OCI-LY7 (cell line): ENCODE measurements around the gene ATP2A2. TPM values are rescaled to one million over a fixed set of nuclear protein-coding genes. Genes with fewer than 3 reads are reported as not detected.

Experiments used
- BruUV-seq: library from RNA; stranded (reverse); fragments of 400-500 nt; replicated peaks from 2 replicates; lab custom pipeline; 2021; lab: Mats Ljungman, UMichigan
- CTCF ChIA-PET: fragments of 300-600 bp; sonication (Branson Sonifier 250); formaldehyde crosslinking; loops from one replicate; lab custom pipeline; 2022; ENCODE audit warnings: antibody characterized with exemption; ENCODE audit not compliant: unreplicated experiment; lab: Charles Lee
- POLR2A ChIA-PET: fragments of 300-600 bp; sonication (Branson Sonifier 250); formaldehyde crosslinking; loops from one replicate; lab custom pipeline; 2022; ENCODE audit warnings: antibody characterized with exemption; lab: Charles Lee
- DNase-seq: peaks from one replicate; pipeline ENCODE4 v3.0.0-alpha.2; 2015; ENCODE audit warnings: low spot score
- H2AFZ ChIP-seq: fragments of 200-600 bp; sonication (generic), shearing (Covaris generic); 2 replicates; pipeline ENCODE4 v1.6.1; 2014; ENCODE audit warnings: mild to moderate bottlenecking, antibody characterized with exemption, low read length, moderate library complexity
- H3K27ac ChIP-seq: fragments of 200-600 bp; sonication (generic); 2 replicates; pipeline ENCODE4 v1.5.1; 2014; ENCODE audit warnings: mixed run types, low read depth, mild to moderate bottlenecking, moderate library complexity, low read length, inconsistent platforms; ENCODE audit not compliant: poor library complexity, severe bottlenecking
- H3K36me3 ChIP-seq: fragments of 200-600 bp; sonication (generic); 2 replicates; pipeline ENCODE4 v1.6.1; 2014; ENCODE audit warnings: mild to moderate bottlenecking, antibody characterized with exemption, low read length, moderate library complexity, mixed read lengths; ENCODE audit not compliant: insufficient read depth
- H3K4me1 ChIP-seq: fragments of 200-600 bp; sonication (generic); 2 replicates; pipeline ENCODE4 v1.5.1; 2014; ENCODE audit warnings: mild to moderate bottlenecking, low read length; ENCODE audit not compliant: insufficient read depth, poor library complexity, severe bottlenecking
- H3K4me2 ChIP-seq: fragments of 200-600 bp; sonication (generic); 2 replicates; pipeline ENCODE4 v1.6.1; 2014; ENCODE audit warnings: mild to moderate bottlenecking, low read length
- H3K4me3 ChIP-seq: fragments of 200-600 bp; sonication (generic); 2 replicates; pipeline ENCODE4 v1.5.1; 2014; ENCODE audit warnings: mild to moderate bottlenecking, low read depth, low read length; ENCODE audit not compliant: poor library complexity, severe bottlenecking
- H3K79me2 ChIP-seq: fragments of 200-600 bp; sonication (generic); 2 replicates; pipeline ENCODE4 v1.6.1; 2016; ENCODE audit warnings: low read depth, mild to moderate bottlenecking, low read length, moderate library complexity, mixed read lengths; ENCODE audit not compliant: insufficient read depth
- H3K9me2 ChIP-seq: fragments of 200-600 bp; sonication (generic); 2 replicates; pipeline ENCODE4 v1.6.1; 2016; ENCODE audit warnings: mild to moderate bottlenecking, low read length, mixed read lengths; ENCODE audit not compliant: insufficient read depth
- H3K9me3 ChIP-seq: fragments of 200-600 bp; sonication (generic); 2 replicates; pipeline ENCODE4 v1.6.1; 2014; ENCODE audit warnings: mild to moderate bottlenecking, mixed run types, low read length, mixed read lengths
- H4K20me1 ChIP-seq: fragments of 200-600 bp; sonication (generic); 2 replicates; pipeline ENCODE4 v1.6.1; 2014; ENCODE audit warnings: mild to moderate bottlenecking, antibody characterized with exemption, low read length, moderate library complexity, mixed read lengths; ENCODE audit not compliant: insufficient read depth
- EZH2phosphoT487 ChIP-seq: fragments of 200-600 bp; sonication (generic); IDR thresholded peaks from 2 replicates; pipeline ENCODE4 v1.6.1; 2018; ENCODE audit warnings: low read depth, borderline replicate concordance, mild to moderate bottlenecking, mixed run types, antibody characterized with exemption, low read length, moderate library complexity, mixed read lengths
- intact Hi-C: fragments of 100-400 bp; cut with micrococcal nuclease; formaldehyde crosslinking; loops from one replicate; pipeline ENCODE4 v1.10.0; 2022; ENCODE audit not compliant: unreplicated experiment
- total RNA-seq, 2 experiments: library from RNA; depleted of rRNA in 1 of 2; stranded (reverse); fragments of >200 nt in 1 of 2; shearing (Covaris generic) in 1 of 2; gene quantifications; 2 replicates each; pipeline ENCODE4 v1.2.3, GENCODE V29; 2014 to 2022
- TF ChIP-seq, protein P1 (sequence below): fragments of 200-600 bp; sonication (generic); conservative IDR thresholded peaks from 2 replicates; pipeline ENCODE4 v1.5.1; 2014; ENCODE audit warnings: mild to moderate bottlenecking, antibody characterized with exemption, low read length, moderate library complexity, mixed read lengths

The ATP2A2 gene
- total RNA-seq, 2 experiments from 2014 or later, result 93.5 to 178 TPM

DNA sequence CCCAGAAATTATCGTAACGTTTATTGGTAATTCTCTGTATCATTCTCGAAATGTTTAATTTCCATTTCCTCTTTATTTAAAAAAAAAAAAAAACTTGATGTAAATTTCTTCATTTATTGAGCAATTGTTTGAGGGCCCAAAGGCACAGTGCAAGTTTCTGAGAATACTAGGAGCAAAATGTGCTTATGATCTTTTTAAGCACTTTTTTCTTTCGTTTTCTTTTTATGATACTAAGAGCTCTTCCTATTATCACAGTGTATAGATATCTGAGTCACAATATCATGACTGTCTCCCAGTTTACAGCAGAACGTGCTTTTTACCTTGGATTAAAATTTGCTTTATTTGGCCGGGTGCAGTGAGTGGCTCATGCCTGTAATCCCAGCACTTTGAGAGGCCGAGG lies 5.6 kb downstream of the ATP2A2 start:
- Histone ChIP-seq H3K36me3 (peaks cover 99% of the 10 kb centered on the region), H3K9me3 (no peaks in the 10 kb centered on the region), H3K4me2 (peak overlapping the region; percentile 87), H3K4me3 (peak overlapping the region; percentile 86), H3K4me1 (peaks cover 42% of the 10 kb centered on the region), H3K9me2 (no peaks in the 10 kb centered on the region), H3K79me2 (peaks cover 100% of the 10 kb centered on the region), H2AFZ (no peak overlapping the region), H4K20me1 (peaks cover 35% of the 10 kb centered on the region), H3K27ac (no peak overlapping the region)
- DNase-seq, result no peak
- CTCF ChIA-PET, result no interaction called here
- POLR2A ChIA-PET, result interaction anchor here (0.7 to 1.4 kb wide), 5 partner anchors 23 to 210 kb away, joined by 3 to 6 read pairs (median 4); no protein-coding TSS in a partner anchor
- no TSS peak for BruUV-seq
- intact Hi-C loops, result loop anchor here (10.0 kb wide), 1 partner anchor 298 kb away; the partner anchor contains the start of gene PPTC7
- TF ChIP-seq EZH2phosphoT487, result no peak
- TF ChIP-seq, protein P1, sequence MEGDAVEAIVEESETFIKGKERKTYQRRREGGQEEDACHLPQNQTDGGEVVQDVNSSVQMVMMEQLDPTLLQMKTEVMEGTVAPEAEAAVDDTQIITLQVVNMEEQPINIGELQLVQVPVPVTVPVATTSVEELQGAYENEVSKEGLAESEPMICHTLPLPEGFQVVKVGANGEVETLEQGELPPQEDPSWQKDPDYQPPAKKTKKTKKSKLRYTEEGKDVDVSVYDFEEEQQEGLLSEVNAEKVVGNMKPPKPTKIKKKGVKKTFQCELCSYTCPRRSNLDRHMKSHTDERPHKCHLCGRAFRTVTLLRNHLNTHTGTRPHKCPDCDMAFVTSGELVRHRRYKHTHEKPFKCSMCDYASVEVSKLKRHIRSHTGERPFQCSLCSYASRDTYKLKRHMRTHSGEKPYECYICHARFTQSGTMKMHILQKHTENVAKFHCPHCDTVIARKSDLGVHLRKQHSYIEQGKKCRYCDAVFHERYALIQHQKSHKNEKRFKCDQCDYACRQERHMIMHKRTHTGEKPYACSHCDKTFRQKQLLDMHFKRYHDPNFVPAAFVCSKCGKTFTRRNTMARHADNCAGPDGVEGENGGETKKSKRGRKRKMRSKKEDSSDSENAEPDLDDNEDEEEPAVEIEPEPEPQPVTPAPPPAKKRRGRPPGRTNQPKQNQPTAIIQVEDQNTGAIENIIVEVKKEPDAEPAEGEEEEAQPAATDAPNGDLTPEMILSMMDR, result no peak

DNA sequence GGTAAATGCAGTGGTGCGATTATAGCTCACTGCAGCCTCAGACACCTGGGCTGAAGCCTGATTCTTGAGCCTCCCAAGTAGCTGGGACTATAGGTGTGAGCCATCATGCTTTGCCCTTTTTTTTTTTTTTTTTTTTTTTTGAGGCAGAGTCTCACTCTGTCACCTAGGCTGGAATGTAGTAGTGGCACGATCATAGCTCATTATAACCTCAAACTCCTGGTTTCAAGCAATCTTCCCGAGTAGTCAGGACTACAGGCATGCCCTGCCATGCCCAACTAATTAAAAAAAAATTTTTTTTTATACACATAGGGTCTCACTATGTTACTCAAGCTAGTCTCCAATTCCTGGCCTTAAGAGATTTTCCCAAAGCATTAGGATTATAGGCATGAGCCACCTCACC lies 6.9 kb downstream of the ATP2A2 start:
- Histone ChIP-seq H2AFZ (no peak overlapping the region), H3K79me2 (peaks cover 92% of the 10 kb centered on the region), H3K4me2 (no peak overlapping the region), H3K27ac (no peak overlapping the region), H3K36me3 (peaks cover 100% of the 10 kb centered on the region), H3K9me2 (no peaks in the 10 kb centered on the region), H4K20me1 (peaks cover 27% of the 10 kb centered on the region), H3K9me3 (no peaks in the 10 kb centered on the region), H3K4me3 (no peak overlapping the region), H3K4me1 (peaks cover 39% of the 10 kb centered on the region)
- TF ChIP-seq EZH2phosphoT487, result no peak
- TF ChIP-seq, protein P1, result no peak
- no peak for DNase-seq
- intact Hi-C loops, result loop anchor here (10.0 kb wide), 1 partner anchor 297 kb away; the partner anchor contains the start of gene PPTC7
- BruUV-seq, result no TSS peak
- CTCF ChIA-PET, result interaction anchor here (0.6 kb wide), 1 partner anchor 12 kb away, joined by 3 read pairs; no protein-coding TSS in a partner anchor
- POLR2A ChIA-PET, result interaction anchor here (0.6 to 1.3 kb wide), 5 partner anchors 10 to 1202 kb away, joined by 4 to 6 read pairs (median 5); no protein-coding TSS in a partner anchor
